Stimulated activated naive CD4-positive, alpha-beta T cell (primary cell): ENCODE measurements around the gene SENP1.

ENCODE experiments used
- DNase-seq, 6 experiments: peaks; one replicate each; lab custom pipeline; 2025; lab: John Stamatoyannopoulos, UW

Gene SENP1

GRCh38 chr12:48036818-48037217, 69.1 kb downstream of the SENP1 start:
- DNase-seq: no peak

- DNase-seq: no peak
Measured at GRCh38 chr12:48034835-48035805, 70.8 kb downstream of the SENP1 start.

- DNase-seq: no peak
Measured at GRCh38 chr12:48033451-48033850, 72.4 kb downstream of the SENP1 start.

GRCh38 chr12:48032597-48032996, 73.3 kb downstream of the SENP1 start:
- no peak for DNase-seq

- DNase-seq: no peak
Measured at GRCh38 chr12:48031135-48031960, 74.5 kb downstream of the SENP1 start.

- no peak for DNase-seq
Measured at GRCh38 chr12:48030173-48030650, 75.7 kb downstream of the SENP1 start.

- no peak for DNase-seq
Measured at GRCh38 chr12:48029491-48030172, 76.2 kb downstream of the SENP1 start.

GRCh38 chr12:48028541-48029431, 77.1 kb downstream of the SENP1 start:
- DNase-seq: no peak

GRCh38 chr12:48027183-48028002, 78.5 kb downstream of the SENP1 start:
- no peak for DNase-seq

- no peak for DNase-seq
Measured at GRCh38 chr12:48026060-48026827, 79.6 kb downstream of the SENP1 start.

GRCh38 chr12:48025281-48025680, 80.6 kb downstream of the SENP1 start:
- DNase-seq: no peak

- no peak for DNase-seq
Measured at GRCh38 chr12:48024735-48025134, 81.1 kb downstream of the SENP1 start.

- no peak for DNase-seq
Measured at GRCh38 chr12:48023386-48023785, 82.5 kb downstream of the SENP1 start.

GRCh38 chr12:48022676-48023385, 83.0 kb downstream of the SENP1 start:
- no peak for DNase-seq

- no peak for DNase-seq
Measured at GRCh38 chr12:48022180-48022521, 83.7 kb downstream of the SENP1 start.

- DNase-seq: no peak
Measured at GRCh38 chr12:48021485-48022179, 84.2 kb downstream of the SENP1 start.

- no peak for DNase-seq
Measured at GRCh38 chr12:48019639-48020265, 86.1 kb downstream of the SENP1 start.

- no peak for DNase-seq
Measured at GRCh38 chr12:48018618-48018995, 87.3 kb downstream of the SENP1 start.
